Amygdala (tissue), 56 donors: ENCODE measurements around the gene PSMD1.
"Not testable (repeated sequence)": the region's sequence is repeated elsewhere in the genome, so short reads cannot be mapped to it uniquely, and the experiment has no call there.

ENCODE experiments used
- DNase-seq, 56 donors: peaks; one replicate each; lab custom pipeline; 2025; lab: John Stamatoyannopoulos, UW

The PSMD1 gene

DNA sequence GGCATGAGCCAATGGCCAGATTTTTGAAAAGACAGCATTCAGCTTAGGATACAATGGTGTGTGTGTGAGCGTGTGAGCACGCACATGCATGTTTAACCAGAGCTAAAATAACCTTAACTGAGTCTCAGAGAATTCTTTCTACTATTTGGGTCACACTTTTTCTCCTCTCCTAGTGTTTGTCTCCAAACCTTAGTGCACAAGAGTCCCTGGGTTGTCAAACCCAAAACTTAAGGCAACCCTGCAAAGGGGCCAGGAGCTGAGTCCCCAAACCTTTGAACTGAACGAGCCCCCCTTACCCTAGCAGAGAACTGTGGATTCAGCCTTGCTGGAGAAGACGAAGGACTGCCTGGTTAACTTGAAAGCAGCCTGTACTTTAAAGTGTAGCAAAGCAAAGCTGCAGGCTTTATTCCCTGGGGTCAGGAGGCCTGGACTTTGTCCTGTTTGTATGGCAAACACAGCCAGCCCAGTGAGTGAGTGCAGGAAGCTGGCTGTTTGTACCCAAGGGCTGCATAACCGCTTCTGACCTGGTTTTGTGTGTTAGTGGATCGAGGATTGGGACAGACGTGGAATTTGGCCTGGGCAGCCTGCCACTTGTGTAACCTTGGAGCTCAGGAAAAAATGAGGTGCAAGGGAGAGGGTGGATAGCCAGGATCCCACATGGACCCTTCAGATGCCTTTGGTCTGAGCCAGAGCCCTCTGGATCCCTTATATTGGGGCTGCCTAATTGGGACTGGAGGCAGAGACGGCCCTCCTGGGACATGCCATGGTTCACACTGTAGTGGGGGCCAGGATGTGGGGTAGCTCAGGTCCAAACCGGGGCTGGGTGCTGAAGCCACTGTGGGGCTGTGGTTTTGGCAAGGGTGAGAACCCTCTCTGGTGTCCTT lies 6.4 kb upstream of the PSMD1 start:
- DNase-seq = peak in 36 of 56 donors; percentile 15 to 74 (median 45)

- DNase-seq = no peak
Measured at GRCh38 chr2:231051116-231051515, 5.6 kb upstream of the PSMD1 start.

- DNase-seq = peak in 53 of 56 donors; percentile 39 to 88 (median 72)
Measured at GRCh38 chr2:231052494-231053451, 3.9 kb upstream of the PSMD1 start.

DNA sequence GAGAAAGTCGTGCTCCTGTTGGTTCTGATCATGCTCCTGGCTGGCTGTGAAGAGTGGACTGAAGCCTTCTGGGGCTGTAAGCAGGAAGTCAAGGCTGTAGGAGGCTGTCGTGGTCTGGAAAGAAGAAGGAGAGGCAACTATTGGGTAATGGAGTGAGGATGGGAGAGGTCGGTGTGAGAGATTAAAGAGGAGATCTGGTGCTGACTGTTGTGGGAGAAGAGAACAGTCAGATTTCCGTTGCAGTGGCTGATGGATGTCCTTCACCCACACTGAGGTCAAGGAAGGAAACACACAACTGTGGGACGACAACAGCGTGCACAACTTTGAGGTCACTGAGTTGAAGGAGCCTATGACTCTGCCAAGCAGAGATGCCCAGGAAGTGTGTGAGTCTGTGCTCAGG lies 2.8 kb upstream of the PSMD1 start:
- no peak for DNase-seq

DNA sequence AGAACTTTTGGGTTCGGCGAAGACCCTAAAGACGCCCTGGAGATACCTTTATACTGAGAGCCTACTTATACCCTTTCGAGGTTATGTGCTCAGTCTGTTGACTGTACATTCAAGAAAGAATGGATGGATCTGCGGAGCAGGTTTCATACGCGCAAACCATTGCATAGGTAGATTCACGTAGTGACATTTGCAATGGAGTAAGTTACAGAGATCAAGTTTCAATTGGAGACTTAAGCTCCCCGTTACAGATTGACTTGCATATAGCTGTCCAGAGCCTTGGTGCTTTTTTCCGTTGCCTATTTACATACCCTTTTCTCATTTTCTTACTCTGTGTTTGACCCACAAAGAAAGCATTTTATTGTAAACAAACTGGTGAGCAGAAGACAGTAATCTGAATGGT lies 923 bp downstream of the PSMD1 start:
- no peak for DNase-seq

GRCh38 chr2:231058761-231059550 lies 2.3 kb downstream of the PSMD1 start:
- DNase-seq = no peak

GRCh38 chr2:231059756-231060155 lies 3.1 kb downstream of the PSMD1 start:
- no peak for DNase-seq

GRCh38 chr2:231062776-231063175 lies 6.1 kb downstream of the PSMD1 start:
- DNase-seq = no peak

DNA sequence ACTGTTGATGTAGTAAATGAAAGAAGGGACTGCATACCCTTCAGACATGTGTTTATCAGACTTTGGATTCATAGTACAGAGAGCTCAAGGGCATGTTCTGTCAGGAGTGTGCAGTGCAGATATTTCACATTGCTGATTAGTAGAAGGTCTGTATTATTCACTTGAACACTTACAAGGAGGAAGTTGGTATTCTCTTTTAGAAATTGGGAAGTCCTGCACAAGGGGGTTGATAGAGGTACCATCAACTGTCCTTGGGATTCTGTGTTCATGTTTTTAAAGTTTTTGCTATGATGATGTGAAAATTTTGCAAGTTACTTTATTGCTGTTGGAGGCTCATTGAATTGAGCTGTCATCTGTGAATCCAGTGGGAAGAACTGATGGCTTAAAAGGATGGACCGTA lies 6.7 kb downstream of the PSMD1 start:
- DNase-seq = no peak

DNA sequence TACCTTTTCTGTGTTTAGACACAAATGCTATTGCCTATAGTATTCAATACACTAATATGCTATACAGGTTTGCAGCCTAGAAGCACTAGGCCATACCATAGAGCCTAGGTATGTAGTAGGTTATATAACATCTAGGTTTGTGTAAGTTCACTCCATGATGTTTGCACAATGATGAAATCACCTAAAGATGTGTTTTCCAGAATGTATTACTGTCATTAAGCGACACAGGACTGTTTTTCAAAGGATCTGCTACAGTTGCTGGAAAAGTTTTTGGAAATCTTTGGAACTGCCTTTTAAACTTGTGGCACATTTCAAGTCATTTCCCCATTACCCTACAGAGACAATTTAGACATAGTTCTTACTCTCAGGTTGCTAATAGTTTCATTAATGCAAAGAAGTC lies 9.3 kb downstream of the PSMD1 start:
- DNase-seq = no peak

GRCh38 chr2:231067531-231067930 lies 10.9 kb downstream of the PSMD1 start:
- not testable (repeated sequence) for DNase-seq

DNA sequence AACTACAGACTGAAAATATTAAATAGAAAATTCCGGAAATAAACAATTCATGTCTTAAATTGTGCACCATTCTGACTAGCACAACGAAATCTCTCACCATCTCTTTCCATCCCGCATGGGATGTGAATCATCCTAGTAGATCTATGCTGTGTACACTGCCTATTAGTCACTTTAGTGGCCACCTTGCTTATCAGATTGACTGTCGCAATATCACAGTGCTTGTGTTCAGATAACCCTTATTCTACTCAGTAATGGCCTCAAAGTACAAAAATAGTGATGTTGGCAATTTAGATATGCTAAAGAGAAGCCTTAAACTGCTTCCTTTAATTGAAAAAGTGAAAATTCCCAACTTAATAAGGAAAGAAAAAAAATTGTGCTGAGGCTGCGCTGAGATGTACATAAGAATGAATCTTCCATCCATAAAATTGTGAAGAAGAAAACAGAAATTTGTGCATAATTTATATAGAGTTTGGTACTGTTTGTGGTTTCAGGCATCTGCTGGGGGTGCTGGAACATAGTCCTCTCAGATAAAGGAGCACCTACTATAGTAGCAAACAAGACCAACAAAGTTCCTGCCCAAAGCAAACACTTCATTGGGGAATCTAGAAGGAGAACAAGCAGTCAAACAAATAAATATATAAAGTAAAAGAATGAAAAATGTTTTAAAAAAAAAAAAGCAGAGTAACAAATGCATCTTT lies 12.0 kb downstream of the PSMD1 start:
- DNase-seq = no peak

DNA sequence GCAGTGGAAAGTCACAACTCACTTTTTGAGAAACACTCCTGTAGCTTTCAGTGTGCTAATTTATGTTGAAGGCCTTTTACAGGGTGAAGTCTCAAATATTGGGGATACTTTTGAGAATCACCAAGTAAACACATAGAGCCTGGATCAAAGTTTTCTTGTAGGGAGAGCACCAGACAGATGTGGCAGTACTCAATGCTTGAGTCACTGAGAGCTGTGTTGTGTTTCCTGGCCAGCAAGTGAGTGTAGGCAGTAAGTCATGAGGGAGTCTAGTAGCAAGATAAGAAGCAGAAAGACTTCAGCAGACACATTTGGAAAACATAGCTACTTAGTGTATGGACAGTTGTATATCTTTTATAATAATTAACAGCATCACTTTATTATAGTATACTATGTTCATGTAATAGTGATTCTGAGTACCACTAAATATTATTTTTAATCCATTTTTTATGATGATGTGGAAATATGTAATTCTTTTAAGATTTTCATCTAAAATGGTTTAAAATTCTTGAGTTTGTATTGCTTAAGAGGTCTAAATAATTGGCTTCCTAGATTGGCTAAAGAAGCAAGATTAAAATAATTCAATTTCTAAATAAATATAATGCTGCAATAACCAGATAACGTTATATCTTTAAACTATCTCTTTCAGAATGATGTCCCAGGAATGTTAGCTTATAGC lies 12.8 kb downstream of the PSMD1 start:
- no peak for DNase-seq

DNA sequence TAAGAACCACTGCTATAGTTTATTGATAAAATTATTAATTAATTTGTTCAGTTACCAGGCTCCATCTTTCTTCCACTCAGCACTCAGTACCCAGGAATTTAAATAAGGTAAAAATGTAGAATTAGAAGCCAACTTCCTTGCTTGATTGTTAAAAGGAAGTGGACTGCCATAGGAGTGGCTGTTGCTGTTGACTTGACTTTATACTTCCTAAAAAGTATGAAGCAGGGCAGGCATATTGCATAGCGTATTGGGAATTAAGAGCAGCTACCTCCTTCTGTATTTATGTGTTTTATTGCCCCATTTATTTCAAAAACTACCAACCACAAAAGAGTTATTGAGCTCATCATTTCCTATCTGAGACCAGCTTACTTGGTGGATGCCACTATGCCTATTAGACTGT lies 27.9 kb downstream of the PSMD1 start:
- no peak for DNase-seq

DNA sequence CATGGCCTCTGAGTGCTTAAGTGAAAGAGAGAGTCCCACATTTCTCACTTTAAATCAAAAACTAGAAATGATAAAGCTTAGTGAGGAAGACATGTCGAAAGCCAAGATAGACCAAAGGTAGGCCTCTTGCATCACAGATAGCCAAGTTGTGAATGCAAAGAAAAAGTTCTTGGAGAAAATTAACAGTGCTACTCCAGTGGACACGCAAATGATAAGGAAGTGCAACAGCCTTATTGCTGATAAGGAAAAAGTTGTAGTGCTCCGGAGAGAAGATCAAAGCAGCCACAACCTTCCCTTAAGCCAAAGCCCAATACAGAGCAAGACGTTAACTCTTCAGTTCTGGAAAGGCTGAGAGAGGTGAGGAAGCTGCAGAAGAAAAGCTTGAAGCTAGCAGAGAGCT lies 32.1 kb downstream of the PSMD1 start:
- DNase-seq = no peak

GRCh38 chr2:231093933-231094332 lies 37.3 kb downstream of the PSMD1 start:
- DNase-seq = no peak

- DNase-seq = no peak
Measured at GRCh38 chr2:231094736-231095346, 38.2 kb downstream of the PSMD1 start.

DNA sequence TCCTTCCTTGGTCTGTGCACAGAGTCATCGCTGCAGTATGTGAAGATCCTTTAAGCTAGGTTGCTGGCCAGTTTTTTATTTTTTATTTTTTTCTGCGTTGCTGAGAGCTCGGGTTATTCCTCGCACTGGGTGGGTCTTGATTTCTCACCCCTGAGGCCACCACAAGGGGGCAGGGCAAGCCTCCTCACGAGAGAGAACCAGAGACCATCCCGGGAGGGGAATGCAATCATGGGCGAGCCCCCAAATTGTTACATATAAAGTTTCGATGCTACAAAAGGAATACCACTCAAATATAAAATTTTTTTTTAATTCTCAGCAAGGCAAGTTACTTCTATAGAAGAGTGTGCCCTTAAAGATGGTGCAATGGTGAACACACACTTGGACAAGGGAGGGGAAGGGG lies 43.3 kb downstream of the PSMD1 start:
- DNase-seq = no peak

DNA sequence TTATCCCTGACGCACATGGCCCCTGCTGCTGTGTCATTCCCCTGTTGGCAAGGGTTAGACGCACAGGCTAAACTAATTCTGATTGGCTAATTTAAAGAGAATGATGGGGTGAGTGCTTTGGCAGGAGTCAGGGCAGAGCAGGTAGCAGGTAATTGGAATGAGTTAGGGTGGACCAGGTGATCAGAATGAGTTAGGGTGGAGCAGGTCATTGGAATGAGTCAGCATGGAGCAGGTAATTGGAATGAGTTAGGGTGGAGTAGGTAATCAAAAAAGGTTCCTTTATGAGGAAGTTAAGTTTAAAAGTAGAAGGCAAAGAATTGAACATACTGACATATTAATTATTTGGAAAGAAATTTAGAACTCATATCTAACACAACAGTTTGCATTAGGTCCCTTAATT lies 43.7 kb downstream of the PSMD1 start:
- DNase-seq = not testable (repeated sequence)
